Measurements from ENCODE around the gene CD70. TPM values are rescaled to one million over a fixed set of nuclear protein-coding genes. Genes with fewer than 3 reads are reported as not detected.
A peak's percentile ranks its signal among the peaks of the same experiment; 100 is the strongest.
"Not testable (repeated sequence)": the region's sequence is repeated elsewhere in the genome, so short reads cannot be mapped to it uniquely, and the experiment has no call there.

Gene CD70
- total RNA-seq, 1 donor from 2014 or later, result not detected

DNA sequence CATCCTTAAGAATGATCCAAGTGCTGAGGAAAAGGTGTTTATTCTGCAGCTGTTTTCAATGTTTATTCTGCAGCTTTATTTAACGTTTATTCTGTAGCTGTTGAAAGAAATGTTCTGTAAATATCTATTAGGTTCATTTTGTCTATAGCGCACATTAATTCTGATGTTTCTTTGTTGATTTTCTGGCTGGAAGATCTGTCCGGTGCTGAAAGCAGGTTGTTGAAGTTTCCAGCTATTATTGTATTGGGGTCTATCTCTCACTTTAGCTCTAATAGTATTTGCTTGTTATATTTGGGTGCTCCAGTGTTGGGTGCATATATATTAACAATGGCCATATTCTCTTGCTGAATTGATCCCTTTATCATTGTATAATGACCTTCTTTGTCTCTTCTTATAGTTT lies 20.2 kb downstream of the CD70 start:
- no peak for ATAC-seq

DNA sequence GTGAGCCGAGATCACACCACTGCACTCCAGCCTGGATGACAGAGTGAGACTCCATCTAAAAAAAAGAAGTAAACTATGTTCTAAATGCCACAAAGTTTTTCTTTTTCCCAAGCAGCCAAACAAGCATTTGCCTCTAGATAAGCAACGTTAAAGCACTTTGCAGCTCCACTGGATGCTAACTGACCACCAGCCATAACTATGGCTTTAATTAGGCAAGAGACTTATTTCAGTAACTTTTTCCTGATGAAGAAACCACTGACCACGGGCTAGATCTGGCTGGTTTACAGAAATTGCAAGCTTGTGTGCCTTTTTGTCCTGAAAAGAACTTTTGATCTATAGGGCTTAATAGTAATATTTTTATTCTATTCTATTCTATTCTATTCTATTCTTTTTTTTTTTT lies 22.1 kb downstream of the CD70 start:
- ATAC-seq, result no peak

- ATAC-seq, result no peak
These were observed 22.9 kb downstream of the CD70 start for GRCh38 chr19:6568010-6568526.

DNA sequence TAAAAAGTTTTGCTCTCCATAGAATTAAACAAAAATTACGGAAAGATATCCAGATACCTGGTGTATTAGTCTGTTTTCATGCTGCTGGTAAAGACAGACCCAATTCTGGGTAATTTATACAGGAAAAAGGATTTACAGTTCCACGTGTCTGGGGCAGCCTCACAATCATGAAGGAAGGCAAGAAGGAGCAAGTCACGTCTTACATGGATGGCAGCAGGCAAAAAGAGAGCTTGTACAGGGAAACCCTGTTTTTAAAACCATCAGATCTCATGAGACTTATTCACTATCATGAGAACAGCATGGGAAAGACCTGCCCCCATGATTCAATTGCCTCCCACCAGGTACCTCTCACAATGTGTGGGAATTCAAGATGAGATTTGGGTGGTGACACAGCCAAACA lies 24.2 kb downstream of the CD70 start:
- not testable (repeated sequence) for ATAC-seq

- no peak for ATAC-seq
These were observed 26.6 kb downstream of the CD70 start for GRCh38 chr19:6564393-6564792.

GRCh38 chr19:6562437-6562836 lies 28.5 kb downstream of the CD70 start:
- not testable (repeated sequence) for ATAC-seq

- no peak for ATAC-seq
These were observed 34.3 kb downstream of the CD70 start for GRCh38 chr19:6556480-6557195.

DNA sequence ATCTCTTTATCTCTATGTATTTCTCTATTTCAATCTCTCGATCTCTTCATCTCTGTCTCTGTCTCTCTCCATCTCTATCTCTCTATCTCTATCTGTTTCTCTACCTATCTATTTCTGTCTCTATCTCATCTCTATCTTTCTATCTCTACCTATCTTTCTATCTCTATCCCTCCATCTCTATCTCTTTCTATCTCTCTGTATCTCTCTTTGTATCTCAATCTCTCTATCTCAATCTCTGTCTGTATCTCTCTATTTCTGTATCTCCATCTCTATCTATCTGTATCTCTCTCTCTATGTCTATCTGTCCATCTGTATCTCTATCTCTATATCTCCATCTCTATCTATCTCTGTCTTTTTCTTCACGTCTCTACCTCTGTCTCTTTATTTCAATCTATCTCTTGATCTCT lies 34.9 kb downstream of the CD70 start:
- no peak for ATAC-seq

- peak; percentile 69 for ATAC-seq
These were observed 39.1 kb downstream of the CD70 start for GRCh38 chr19:6551607-6552450.

- ATAC-seq, result peak; percentile 15
These were observed 39.9 kb downstream of the CD70 start for GRCh38 chr19:6551091-6551490.

DNA sequence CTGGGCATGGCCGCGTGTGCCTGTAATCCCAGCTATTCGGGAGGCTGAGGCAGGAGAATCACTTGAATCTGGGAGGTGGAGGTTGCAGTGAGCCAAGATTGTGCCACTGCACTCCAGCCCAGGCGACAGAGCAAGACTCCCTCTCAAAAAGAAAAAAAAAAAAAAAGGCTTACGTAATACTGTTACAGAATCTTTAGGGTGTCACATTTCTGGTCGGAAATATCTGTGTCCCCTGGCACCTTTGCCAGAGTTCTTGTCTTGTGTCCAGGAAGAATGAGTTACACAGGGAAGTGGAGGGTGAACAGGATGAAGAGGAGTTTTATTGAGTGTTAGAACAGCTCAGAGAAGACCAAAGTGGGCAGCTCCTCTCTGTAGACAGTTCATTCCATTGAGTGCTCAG lies 40.3 kb downstream of the CD70 start:
- ATAC-seq, result not testable (repeated sequence)

DNA sequence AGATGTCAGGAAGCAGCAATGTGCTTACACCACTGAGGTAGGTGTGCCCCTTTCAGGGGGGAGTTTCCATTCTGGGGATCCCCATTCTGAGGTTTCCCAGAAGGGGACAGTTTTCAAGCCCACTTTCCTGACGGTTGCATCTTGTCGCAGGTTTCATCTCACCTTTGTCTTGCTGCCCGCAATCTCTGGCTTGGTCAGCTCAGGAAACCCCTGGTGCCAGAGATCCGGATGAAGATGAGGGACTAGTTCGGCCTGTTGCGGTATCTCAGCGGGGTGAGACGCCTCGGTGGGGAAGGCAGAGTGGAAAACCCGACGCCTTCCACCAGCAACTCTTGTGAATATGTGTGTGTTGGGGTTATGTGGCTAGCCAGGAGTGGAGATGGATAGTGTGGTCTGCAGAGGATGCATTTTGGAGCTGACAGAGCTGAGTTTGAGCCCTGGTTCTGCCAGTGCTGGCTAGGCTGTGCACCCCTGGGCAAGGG lies 47.0 kb downstream of the CD70 start:
- no peak for ATAC-seq

- peak; percentile 31 for ATAC-seq
These were observed 49.8 kb downstream of the CD70 start for GRCh38 chr19:6540918-6541689.

- no peak for ATAC-seq
These were observed 51.4 kb downstream of the CD70 start for GRCh38 chr19:6539514-6539913.

Other genes starting within 250 kb of the CD70 start
- gene CLPP, start 229.6 kb downstream of the CD70 start, total RNA-seq, result 65.4 TPM
- 74.8 TPM for gene ALKBH7, start 218.4 kb downstream of the CD70 start, total RNA-seq
- gene PSPN, start 215.2 kb downstream of the CD70 start, total RNA-seq, result 1.5 TPM
- gene GTF2F1, start 198.0 kb downstream of the CD70 start, total RNA-seq, result 32.6 TPM
- gene KHSRP, start 166.3 kb downstream of the CD70 start, total RNA-seq, result 148 TPM
- gene SLC25A41, start 157.4 kb downstream of the CD70 start, total RNA-seq, result 0.36 TPM
- 31.1 TPM for gene SLC25A23, start 131.4 kb downstream of the CD70 start, total RNA-seq
- gene CRB3, start 126.9 kb downstream of the CD70 start, total RNA-seq, result 37.3 TPM
- gene DENND1C, start 109.4 kb downstream of the CD70 start, total RNA-seq, result 1.3 TPM
- gene TUBB4A, start 88.8 kb downstream of the CD70 start, total RNA-seq, result 0.12 TPM
- gene TNFSF9, start 60.1 kb downstream of the CD70 start, total RNA-seq, result 4.7 TPM
- 0.28 TPM for gene TNFSF14, start 79.0 kb upstream of the CD70 start, total RNA-seq
- gene C3, start 129.5 kb upstream of the CD70 start, total RNA-seq, result 65.0 TPM
- gene GPR108, start 146.4 kb upstream of the CD70 start, total RNA-seq, result 65.9 TPM
- 129 TPM for gene TRIP10, start 148.5 kb upstream of the CD70 start, total RNA-seq
- 28.7 TPM for gene SH2D3A, start 176.3 kb upstream of the CD70 start, total RNA-seq
- gene VAV1, start 181.6 kb upstream of the CD70 start, total RNA-seq, result 1.3 TPM